ENCODE data around the gene MDM1.

The MDM1 gene

GRCh38 chr12:68281322-68282077, 50.7 kb downstream of the MDM1 start:
- Histone ChIP-seq H4K8ac (ENCODE audit: low read depth, low read length) (no peak overlapping the region), H3K27ac (ENCODE audit: low read depth, low read length) (no peak overlapping the region), H3K4me1 (ENCODE audit: control insufficient read depth, low read depth, low read length) (no peaks in the 10 kb centered on the region), H2AK5ac (ENCODE audit: low read length) (no peak overlapping the region), H3K18ac (ENCODE audit: low read length) (no peak overlapping the region), H2BK5ac (ENCODE audit: low read length) (no peak overlapping the region), H3K56ac (ENCODE audit: low read length) (no peak overlapping the region), H4K5ac (ENCODE audit: low read length) (no peak overlapping the region), H3K27me3 (ENCODE audit: insufficient read depth, low read length, poor library complexity) (no peaks in the 10 kb centered on the region), H3K9ac (ENCODE audit: low read length) (no peak overlapping the region), H3K36me3 (ENCODE audit: control insufficient read depth, insufficient read depth, low read length) (no peaks in the 10 kb centered on the region), H3K79me2 (ENCODE audit: control insufficient read depth, insufficient read depth, low read length) (no peaks in the 10 kb centered on the region), H2BK15ac (replicated peaks; ENCODE audit: low read depth) (no peak overlapping the region), H3K79me1 (ENCODE audit: low read length) (no peaks in the 10 kb centered on the region), H3K4me2 (ENCODE audit: low read length) (no peak overlapping the region), H2BK120ac (ENCODE audit: low read depth, low read length) (no peak overlapping the region), H3K4ac (ENCODE audit: low read depth, low read length) (no peak overlapping the region), H3K23ac (ENCODE audit: low read length) (no peak overlapping the region), H3K4me3 (ENCODE audit: low read length) (no peak overlapping the region)
- WGBS (ENCODE audit: extremely low coverage, insufficient coverage, low lambda C conversion rate), result no CpG with 5 or more reads among the region's 4 CpGs
- no peak for DNase-seq

DNA sequence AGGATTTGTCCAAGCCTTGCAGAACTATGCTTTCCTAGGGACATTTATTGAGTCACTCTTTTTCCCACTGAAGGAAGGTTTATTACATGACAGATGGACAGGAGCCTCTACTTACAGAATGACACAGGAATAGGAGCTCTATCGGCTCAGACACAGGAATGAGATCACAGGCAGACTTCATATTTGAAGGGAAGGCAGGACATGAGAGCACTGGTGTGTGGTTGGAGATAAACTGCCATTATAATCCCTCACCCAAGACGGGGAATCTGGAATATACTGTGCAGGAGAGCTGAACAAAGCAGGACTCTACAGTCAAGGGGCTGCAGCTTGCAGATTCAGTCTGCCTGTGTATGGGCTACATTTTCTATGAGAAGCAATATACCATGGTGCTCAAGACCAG, 51.9 kb downstream of the MDM1 start:
- WGBS (ENCODE audit: extremely low coverage, insufficient coverage, low lambda C conversion rate), result no CpG with 5 or more reads among the region's 2 CpGs
- H3K23ac ChIP-seq (ENCODE audit: low read length), result no peak overlapping the region

GRCh38 chr12:68279227-68280054, 52.7 kb downstream of the MDM1 start:
- Histone ChIP-seq H3K4me1 (ENCODE audit: control insufficient read depth, low read depth, low read length) (no peaks in the 10 kb centered on the region), H3K79me2 (ENCODE audit: control insufficient read depth, insufficient read depth, low read length) (no peaks in the 10 kb centered on the region), H3K9ac (ENCODE audit: low read length) (no peak overlapping the region), H3K4ac (ENCODE audit: low read depth, low read length) (no peak overlapping the region), H3K4me3 (ENCODE audit: low read length) (no peak overlapping the region), H3K36me3 (ENCODE audit: control insufficient read depth, insufficient read depth, low read length) (no peaks in the 10 kb centered on the region), H3K79me1 (ENCODE audit: low read length) (no peaks in the 10 kb centered on the region), H3K23ac (ENCODE audit: low read length) (no peak overlapping the region), H2BK120ac (ENCODE audit: low read depth, low read length) (no peak overlapping the region), H2BK15ac (replicated peaks; ENCODE audit: low read depth) (no peak overlapping the region), H2BK5ac (ENCODE audit: low read length) (no peak overlapping the region), H4K5ac (ENCODE audit: low read length) (no peak overlapping the region), H2AK5ac (ENCODE audit: low read length) (no peak overlapping the region), H3K27ac (ENCODE audit: low read depth, low read length) (no peak overlapping the region), H3K56ac (ENCODE audit: low read length) (no peak overlapping the region), H3K27me3 (ENCODE audit: insufficient read depth, low read length, poor library complexity) (no peaks in the 10 kb centered on the region), H3K4me2 (ENCODE audit: low read length) (no peak overlapping the region), H3K18ac (ENCODE audit: low read length) (no peak overlapping the region), H4K8ac (ENCODE audit: low read depth, low read length) (no peak overlapping the region)
- no peak for DNase-seq
- no CpG with 5 or more reads among the region's 5 CpGs for whole genome bisulfite sequencing (ENCODE audit: extremely low coverage, insufficient coverage, low lambda C conversion rate)

More for the DNA sequence above, 51.9 kb downstream of the MDM1 start:
- Histone ChIP-seq H3K79me1 (ENCODE audit: low read length) (no peaks in the 10 kb centered on the region), H3K4me2 (ENCODE audit: low read length) (no peak overlapping the region), H4K5ac (ENCODE audit: low read length) (no peak overlapping the region), H3K56ac (ENCODE audit: low read length) (no peak overlapping the region), H3K79me2 (ENCODE audit: control insufficient read depth, insufficient read depth, low read length) (no peaks in the 10 kb centered on the region), H2BK5ac (ENCODE audit: low read length) (no peak overlapping the region), H2BK15ac (replicated peaks; ENCODE audit: low read depth) (no peak overlapping the region), H3K4ac (ENCODE audit: low read depth, low read length) (no peak overlapping the region), H3K18ac (ENCODE audit: low read length) (no peak overlapping the region), H3K4me3 (ENCODE audit: low read length) (no peak overlapping the region), H2BK120ac (ENCODE audit: low read depth, low read length) (no peak overlapping the region), H3K9ac (ENCODE audit: low read length) (no peak overlapping the region), H3K27me3 (ENCODE audit: insufficient read depth, low read length, poor library complexity) (no peaks in the 10 kb centered on the region), H4K8ac (ENCODE audit: low read depth, low read length) (no peak overlapping the region), H3K36me3 (ENCODE audit: control insufficient read depth, insufficient read depth, low read length) (no peaks in the 10 kb centered on the region), H2AK5ac (ENCODE audit: low read length) (no peak overlapping the region), H3K27ac (ENCODE audit: low read depth, low read length) (no peak overlapping the region), H3K4me1 (ENCODE audit: control insufficient read depth, low read depth, low read length) (no peaks in the 10 kb centered on the region)
- DNase-seq, result no peak

GRCh38 chr12:68276402-68276930, 55.7 kb downstream of the MDM1 start:
- Histone ChIP-seq H3K27me3 (ENCODE audit: insufficient read depth, low read length, poor library complexity) (no peaks in the 10 kb centered on the region), H3K79me1 (ENCODE audit: low read length) (no peaks in the 10 kb centered on the region), H2BK120ac (ENCODE audit: low read depth, low read length) (no peak overlapping the region), H3K4ac (ENCODE audit: low read depth, low read length) (no peak overlapping the region), H3K36me3 (ENCODE audit: control insufficient read depth, insufficient read depth, low read length) (no peaks in the 10 kb centered on the region), H3K79me2 (ENCODE audit: control insufficient read depth, insufficient read depth, low read length) (no peaks in the 10 kb centered on the region), H3K4me2 (ENCODE audit: low read length) (no peak overlapping the region), H2BK15ac (replicated peaks; ENCODE audit: low read depth) (no peak overlapping the region), H3K4me1 (ENCODE audit: control insufficient read depth, low read depth, low read length) (no peaks in the 10 kb centered on the region), H3K56ac (ENCODE audit: low read length) (no peak overlapping the region), H3K27ac (ENCODE audit: low read depth, low read length) (no peak overlapping the region), H2AK5ac (ENCODE audit: low read length) (no peak overlapping the region), H3K23ac (ENCODE audit: low read length) (no peak overlapping the region), H3K9ac (ENCODE audit: low read length) (no peak overlapping the region), H2BK5ac (ENCODE audit: low read length) (no peak overlapping the region), H3K18ac (ENCODE audit: low read length) (no peak overlapping the region), H4K5ac (ENCODE audit: low read length) (no peak overlapping the region), H3K4me3 (ENCODE audit: low read length) (no peak overlapping the region), H4K8ac (ENCODE audit: low read depth, low read length) (no peak overlapping the region)
- no peak for DNase-seq
- 100% methylated on average over 1 of the region's 6 CpGs for WGBS (ENCODE audit: extremely low coverage, insufficient coverage, low lambda C conversion rate)

DNA sequence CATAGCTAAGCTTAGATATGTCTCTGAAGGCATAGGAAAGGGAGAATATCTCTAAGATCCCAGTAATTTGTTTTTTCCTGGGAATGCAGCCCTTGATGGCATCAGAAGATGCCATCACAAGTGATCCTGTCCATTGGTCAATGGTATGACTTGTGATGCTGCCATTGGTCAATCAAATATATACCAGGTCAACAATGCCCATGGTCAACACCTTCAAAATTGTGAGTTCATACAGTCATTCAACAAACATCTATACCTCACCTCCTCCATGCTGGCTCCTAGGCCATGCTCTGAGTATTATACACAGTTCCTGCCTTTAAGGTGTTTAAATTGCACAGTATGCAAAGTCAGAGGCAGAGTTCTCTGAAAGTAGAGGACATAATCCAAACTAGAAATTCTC, 59.4 kb downstream of the MDM1 start:
- H3K27ac ChIP-seq (ENCODE audit: low read depth, low read length), result no peak overlapping the region
- no peak for DNase-seq
- no peak overlapping the region for H3K4me2 ChIP-seq (ENCODE audit: low read length)
- no peak overlapping the region for H2BK120ac ChIP-seq (ENCODE audit: low read depth, low read length)
- H2BK15ac ChIP-seq (replicated peaks; ENCODE audit: low read depth), result no peak overlapping the region
- no peak overlapping the region for H2AK5ac ChIP-seq (ENCODE audit: low read length)
- H4K8ac ChIP-seq (ENCODE audit: low read depth, low read length), result no peak overlapping the region
- no peaks in the 10 kb centered on the region for H3K4me1 ChIP-seq (ENCODE audit: control insufficient read depth, low read depth, low read length)
- no peaks in the 10 kb centered on the region for H3K79me1 ChIP-seq (ENCODE audit: low read length)
- no peak overlapping the region for H3K18ac ChIP-seq (ENCODE audit: low read length)
- H3K27me3 ChIP-seq (ENCODE audit: insufficient read depth, low read length, poor library complexity), result no peaks in the 10 kb centered on the region
- no peak overlapping the region for H3K4me3 ChIP-seq (ENCODE audit: low read length)
- no peak overlapping the region for H4K5ac ChIP-seq (ENCODE audit: low read length)
- H3K79me2 ChIP-seq (ENCODE audit: control insufficient read depth, insufficient read depth, low read length), result no peaks in the 10 kb centered on the region
- no peak overlapping the region for H3K4ac ChIP-seq (ENCODE audit: low read depth, low read length)
- H2BK5ac ChIP-seq (ENCODE audit: low read length), result no peak overlapping the region
- no peak overlapping the region for H3K9ac ChIP-seq (ENCODE audit: low read length)
- no peak overlapping the region for H3K23ac ChIP-seq (ENCODE audit: low read length)
- H3K56ac ChIP-seq (ENCODE audit: low read length), result no peak overlapping the region
- H3K36me3 ChIP-seq (ENCODE audit: control insufficient read depth, insufficient read depth, low read length), result no peaks in the 10 kb centered on the region
